Vagina (tissue), 2 donors: ENCODE measurements around the gene SLC26A6.

Experiments
- POLR2A ChIP-seq, 2 donors: fragments of 450-650 bp; IDR thresholded peaks; one replicate each; pipeline ENCODE4 v1.6.1; 2017; ENCODE audit warnings: antibody characterized with exemption in 2 of 2, mild to moderate bottlenecking in 2 of 2, moderate library complexity in 2 of 2
- POLR2AphosphoS5 ChIP-seq, 2 donors: sonication (generic); formaldehyde crosslinking; IDR thresholded peaks; one replicate each; pipeline ENCODE4 v1.9.0; 2017; ENCODE audit warnings: antibody characterized with exemption in 2 of 2, mild to moderate bottlenecking in 2 of 2, low read depth in 1 of 2; ENCODE audit not compliant: insufficient read depth in 1 of 2
- TF ChIP-seq, protein P1 (sequence below), 3 experiments: fragments of 450-650 bp in 2 of 3; fragments of 200-600 bp in 1 of 3; sonication (generic) in 1 of 3; IDR thresholded peaks; one replicate each; pipeline ENCODE4 v1.5.1; 2017 to 2019; ENCODE audit warnings: antibody characterized with exemption in 3 of 3, mild to moderate bottlenecking in 2 of 3, moderate library complexity in 2 of 3

DNA sequence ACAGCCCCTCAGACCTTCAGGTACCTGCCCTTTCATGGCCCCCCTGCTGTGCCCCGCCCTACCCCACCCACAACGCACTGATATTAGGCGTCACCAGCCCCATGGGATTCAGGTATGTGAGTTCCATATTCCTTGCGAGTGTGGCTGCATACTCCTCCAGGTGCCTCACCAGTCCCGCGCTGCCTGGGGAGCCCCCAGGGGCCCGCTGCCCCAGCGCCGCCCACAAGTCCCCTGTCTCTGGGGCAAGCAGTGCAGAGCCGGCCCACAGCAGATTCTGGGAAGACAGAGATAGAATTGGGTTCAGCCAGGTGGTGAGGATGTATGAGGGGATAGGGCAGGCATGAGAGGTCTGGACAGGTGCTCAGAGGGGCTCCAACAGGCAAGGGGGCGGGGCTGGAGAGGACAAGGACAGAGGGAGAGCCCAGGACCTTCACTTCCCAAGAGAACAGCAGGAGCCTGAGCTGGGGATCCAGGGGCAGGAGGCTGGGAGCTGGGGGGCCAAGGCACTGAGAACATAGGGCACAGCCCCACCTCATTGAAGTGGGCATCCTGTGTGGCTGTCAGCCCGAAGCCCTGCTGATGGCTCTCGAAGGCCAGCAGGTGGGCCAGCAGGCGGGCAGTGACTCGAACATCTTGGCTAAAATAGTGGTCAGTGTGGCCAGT is 13.1 kb upstream of the SLC26A6 start:
- TF ChIP-seq, protein P1, sequence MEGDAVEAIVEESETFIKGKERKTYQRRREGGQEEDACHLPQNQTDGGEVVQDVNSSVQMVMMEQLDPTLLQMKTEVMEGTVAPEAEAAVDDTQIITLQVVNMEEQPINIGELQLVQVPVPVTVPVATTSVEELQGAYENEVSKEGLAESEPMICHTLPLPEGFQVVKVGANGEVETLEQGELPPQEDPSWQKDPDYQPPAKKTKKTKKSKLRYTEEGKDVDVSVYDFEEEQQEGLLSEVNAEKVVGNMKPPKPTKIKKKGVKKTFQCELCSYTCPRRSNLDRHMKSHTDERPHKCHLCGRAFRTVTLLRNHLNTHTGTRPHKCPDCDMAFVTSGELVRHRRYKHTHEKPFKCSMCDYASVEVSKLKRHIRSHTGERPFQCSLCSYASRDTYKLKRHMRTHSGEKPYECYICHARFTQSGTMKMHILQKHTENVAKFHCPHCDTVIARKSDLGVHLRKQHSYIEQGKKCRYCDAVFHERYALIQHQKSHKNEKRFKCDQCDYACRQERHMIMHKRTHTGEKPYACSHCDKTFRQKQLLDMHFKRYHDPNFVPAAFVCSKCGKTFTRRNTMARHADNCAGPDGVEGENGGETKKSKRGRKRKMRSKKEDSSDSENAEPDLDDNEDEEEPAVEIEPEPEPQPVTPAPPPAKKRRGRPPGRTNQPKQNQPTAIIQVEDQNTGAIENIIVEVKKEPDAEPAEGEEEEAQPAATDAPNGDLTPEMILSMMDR (IDR thresholded peaks at IDR 0.05), result no peak
- TF ChIP-seq POLR2AphosphoS5 (IDR thresholded peaks at IDR 0.05; ENCODE audit: insufficient read depth in 1 of 2, low read depth in 1 of 2) (no peak), POLR2A (IDR thresholded peaks at IDR 0.05) (no peak)
